Ishikawa (cell line): ENCODE data around the gene ARMH3.

ENCODE experiments used
- CEBPB ChIP-seq: IDR thresholded peaks from 2 replicates; pipeline ENCODE4 v1.6.1; 2012
- RAD21 ChIP-seq: IDR thresholded peaks from 2 replicates; pipeline ENCODE4 v1.6.1; 2012; ENCODE audit warnings: low read depth

- TF ChIP-seq CEBPB (no peak), RAD21 (no peak)
Measured at GRCh38 chr10:101950213-101950612, 105.8 kb downstream of the ARMH3 start.
